ENCODE measurements around the gene PERCC1. TPM values are rescaled to one million over a fixed set of nuclear protein-coding genes. Genes with fewer than 3 reads are reported as not detected.

The PERCC1 gene
- total RNA-seq, 1 donor from 2014 or later = not detected

GRCh38 chr16:1451702-1452392, 21.0 kb downstream of the PERCC1 start:
- no peak for DNase-seq (ENCODE audit: low read depth)
- TF ChIP-seq CTCF (IDR thresholded peaks at IDR 0.05; ENCODE audit: insufficient read depth, low read length, poor library complexity, severe bottlenecking) = no peak
- Histone ChIP-seq H3K27me3 (ENCODE audit: control insufficient read depth, insufficient read depth, low read length) (no peaks in the 10 kb centered on the region), H3K4me3 (ENCODE audit: low read depth, low read length) (no peak overlapping the region), H3K36me3 (ENCODE audit: control insufficient read depth, insufficient read depth, low read length) (peaks cover 1% of the 10 kb centered on the region)

GRCh38 chr16:1452530-1452929, 21.7 kb downstream of the PERCC1 start:
- Histone ChIP-seq H3K4me3 (ENCODE audit: low read depth, low read length) (no peak overlapping the region), H3K36me3 (ENCODE audit: control insufficient read depth, insufficient read depth, low read length) (peaks cover 1% of the 10 kb centered on the region), H3K27me3 (ENCODE audit: control insufficient read depth, insufficient read depth, low read length) (no peaks in the 10 kb centered on the region)
- DNase-seq (ENCODE audit: low read depth) = no peak
- no peak for TF ChIP-seq CTCF (IDR thresholded peaks at IDR 0.05; ENCODE audit: insufficient read depth, low read length, poor library complexity, severe bottlenecking)

- DNase-seq (ENCODE audit: low read depth) = no peak
- TF ChIP-seq CTCF (IDR thresholded peaks at IDR 0.05; ENCODE audit: insufficient read depth, low read length, poor library complexity, severe bottlenecking) = no peak
- H3K4me3 ChIP-seq (ENCODE audit: low read depth, low read length) = no peak overlapping the region
Measured at GRCh38 chr16:1453316-1453715, 22.4 kb downstream of the PERCC1 start.

GRCh38 chr16:1454561-1454960, 23.7 kb downstream of the PERCC1 start:
- no peak for TF ChIP-seq CTCF (IDR thresholded peaks at IDR 0.05; ENCODE audit: insufficient read depth, low read length, poor library complexity, severe bottlenecking)
- Histone ChIP-seq H3K4me3 (ENCODE audit: low read depth, low read length) (no peak overlapping the region), H3K36me3 (ENCODE audit: control insufficient read depth, insufficient read depth, low read length) (peaks cover 1% of the 10 kb centered on the region), H3K27me3 (ENCODE audit: control insufficient read depth, insufficient read depth, low read length) (no peaks in the 10 kb centered on the region)
- DNase-seq (ENCODE audit: low read depth) = no peak

More at GRCh38 chr16:1453316-1453715, 22.4 kb downstream of the PERCC1 start:
- Histone ChIP-seq H3K36me3 (ENCODE audit: control insufficient read depth, insufficient read depth, low read length) (peaks cover 1% of the 10 kb centered on the region), H3K27me3 (ENCODE audit: control insufficient read depth, insufficient read depth, low read length) (no peaks in the 10 kb centered on the region)

GRCh38 chr16:1455190-1456171, 24.6 kb downstream of the PERCC1 start:
- no peaks in the 10 kb centered on the region for H3K27me3 ChIP-seq (ENCODE audit: control insufficient read depth, insufficient read depth, low read length)
- no peak for DNase-seq (ENCODE audit: low read depth)
- peaks cover 1% of the 10 kb centered on the region for H3K36me3 ChIP-seq (ENCODE audit: control insufficient read depth, insufficient read depth, low read length)
- no peak for TF ChIP-seq CTCF (IDR thresholded peaks at IDR 0.05; ENCODE audit: insufficient read depth, low read length, poor library complexity, severe bottlenecking)
- H3K4me3 ChIP-seq (ENCODE audit: low read depth, low read length) = no peak overlapping the region

Data from kidney epithelial cell (primary cell).